Amygdala (tissue), 56 donors: ENCODE measurements around the gene TAAR5.
A peak's percentile ranks its signal among the peaks of the same experiment; 100 is the strongest.
"Not testable (repeated sequence)": the region's sequence is repeated elsewhere in the genome, so short reads cannot be mapped to it uniquely, and the experiment has no call there.

Experiments used
- DNase-seq, 56 donors: peaks; one replicate each; lab custom pipeline; 2025; lab: John Stamatoyannopoulos, UW

TAAR5 gene

GRCh38 chr6:132571774-132572173 is 17.8 kb downstream of the TAAR5 start:
- DNase-seq: no peak

DNA sequence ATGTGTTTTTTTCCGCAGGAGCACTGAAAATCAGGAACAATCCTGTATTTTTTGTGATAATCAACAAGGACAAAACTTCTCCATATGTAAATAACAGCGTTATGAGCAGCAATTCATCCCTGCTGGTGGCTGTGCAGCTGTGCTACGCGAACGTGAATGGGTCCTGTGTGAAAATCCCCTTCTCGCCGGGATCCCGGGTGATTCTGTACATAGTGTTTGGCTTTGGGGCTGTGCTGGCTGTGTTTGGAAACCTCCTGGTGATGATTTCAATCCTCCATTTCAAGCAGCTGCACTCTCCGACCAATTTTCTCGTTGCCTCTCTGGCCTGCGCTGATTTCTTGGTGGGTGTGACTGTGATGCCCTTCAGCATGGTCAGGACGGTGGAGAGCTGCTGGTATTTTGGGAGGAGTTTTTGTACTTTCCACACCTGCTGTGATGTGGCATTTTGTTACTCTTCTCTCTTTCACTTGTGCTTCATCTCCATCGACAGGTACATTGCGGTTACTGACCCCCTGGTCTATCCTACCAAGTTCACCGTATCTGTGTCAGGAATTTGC is 19.2 kb downstream of the TAAR5 start, which contains the start of gene TAAR6:
Gene TAAR6 (plus strand): TSS at position 102 of the 557 bp plus-strand sequence. CDS start 0 bp downstream, at position 102.
- DNase-seq: peak in 43 of 56 donors; percentile 3 to 73 (median 30)

DNA sequence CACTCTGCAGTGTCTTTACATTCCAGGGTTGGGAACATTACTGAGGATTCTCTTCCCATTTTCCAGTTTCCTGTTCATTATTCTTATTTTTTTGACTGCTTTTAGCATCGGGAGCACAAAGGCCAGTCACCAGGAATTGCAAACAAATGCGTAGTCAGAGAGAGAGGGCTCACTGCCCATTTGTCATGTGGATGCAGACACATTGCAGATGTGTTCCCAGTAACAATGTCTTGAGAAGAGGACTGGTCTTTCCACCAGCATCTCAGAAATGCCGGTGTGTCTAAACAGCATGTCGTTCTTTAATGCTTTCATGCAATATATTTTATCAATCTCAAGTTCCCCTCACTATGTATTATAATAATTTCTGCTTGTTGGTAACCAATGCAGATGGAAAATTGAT is 20.4 kb downstream of the TAAR5 start:
- peak in 40 of 56 donors; percentile 1 to 84 (median 29) for DNase-seq

GRCh38 chr6:132568611-132569010 is 20.9 kb downstream of the TAAR5 start:
- no peak for DNase-seq

DNA sequence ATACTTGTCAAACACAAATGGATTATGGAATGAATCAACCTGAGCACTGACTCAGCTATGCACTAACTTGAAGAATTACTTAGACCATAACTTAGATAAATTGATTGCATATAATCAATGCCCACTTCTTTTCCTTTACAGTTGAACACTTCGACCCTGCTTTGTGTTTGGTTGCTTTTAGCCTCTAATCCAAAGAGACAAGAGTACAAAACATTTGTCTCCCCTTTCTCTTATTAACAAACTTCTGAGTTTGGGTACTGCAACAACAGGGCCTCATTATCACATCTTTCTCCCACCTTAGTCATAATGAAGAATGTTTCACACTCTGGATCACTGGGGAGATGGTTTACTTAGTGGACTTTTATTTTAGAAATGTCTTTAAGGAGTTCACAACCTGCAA is 22.0 kb downstream of the TAAR5 start:
- DNase-seq: no peak

- no peak for DNase-seq
Measured at GRCh38 chr6:132566404-132566803, 23.1 kb downstream of the TAAR5 start.

DNA sequence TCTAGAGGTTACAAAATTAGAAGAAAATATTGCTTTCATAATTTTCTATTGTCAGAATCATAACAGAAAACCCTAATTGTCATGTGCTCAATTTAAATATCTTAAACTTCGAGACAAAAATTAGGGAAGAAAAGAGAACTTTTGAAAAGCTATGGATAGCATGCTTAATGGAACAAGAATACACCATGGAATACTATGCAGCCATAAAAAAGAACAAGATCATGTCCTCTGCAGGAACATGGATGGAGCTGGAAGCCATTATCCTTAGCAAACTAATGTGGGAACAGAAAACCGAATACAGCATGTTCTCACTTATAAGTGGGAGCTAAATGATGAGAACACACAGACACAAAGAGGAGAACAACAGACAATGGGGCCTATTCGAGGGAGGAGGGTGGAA is 29.5 kb downstream of the TAAR5 start:
- DNase-seq: not testable (repeated sequence)

GRCh38 chr6:132552372-132552771 is 37.2 kb downstream of the TAAR5 start, which contains the start of gene TAAR8:
TSS of gene TAAR8 (plus strand) at chr6:132552672. CDS start at chr6:132552693, 21 bp downstream.
- no peak for DNase-seq

- no peak for DNase-seq
Measured at GRCh38 chr6:132551214-132551613, 38.3 kb downstream of the TAAR5 start.

DNA sequence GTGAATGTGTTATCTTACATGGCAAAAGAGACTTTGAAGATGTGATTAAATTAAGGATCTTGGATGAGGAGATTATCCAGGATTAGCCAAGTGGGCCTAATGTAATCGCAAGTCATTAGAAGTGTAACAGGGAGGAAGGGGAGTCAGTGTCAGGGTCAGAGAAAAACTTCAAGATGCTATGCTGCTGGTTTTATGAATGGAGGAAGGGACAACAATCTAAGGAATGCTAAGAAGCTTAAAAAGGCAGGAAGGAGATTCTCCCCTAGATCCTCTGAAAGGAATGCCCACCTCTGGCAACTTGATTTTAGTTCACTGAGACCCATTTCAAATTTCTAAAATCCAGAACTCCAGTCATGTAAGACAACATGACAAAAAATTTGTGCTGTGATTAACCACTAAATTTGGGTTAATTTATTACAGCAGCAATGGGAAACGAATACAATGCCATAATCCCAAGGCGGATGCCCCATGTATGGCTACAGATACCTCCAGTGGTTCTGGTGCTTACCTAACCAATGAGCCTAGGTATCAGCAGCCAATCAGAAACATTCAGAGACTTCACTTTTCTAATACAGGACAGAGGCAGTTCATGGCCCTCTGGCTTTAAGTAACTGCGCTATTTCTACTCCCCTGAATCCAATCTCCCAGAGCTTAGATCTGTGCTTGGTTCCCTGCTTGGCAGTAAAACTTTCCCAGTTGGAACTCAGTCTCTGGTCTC is 40.6 kb downstream of the TAAR5 start:
- DNase-seq: no peak

GRCh38 chr6:132544826-132545225 is 44.7 kb downstream of the TAAR5 start:
- DNase-seq: no peak
